Measurements from ENCODE around the gene PATJ.

The PATJ gene

GRCh38 chr1:62068416-62068843 is 326.1 kb downstream of the PATJ start:
- no peak for TF ChIP-seq CTCF (IDR thresholded peaks at IDR 0.05; ENCODE audit: low read depth, low read length)

GRCh38 chr1:62068978-62069377 is 326.7 kb downstream of the PATJ start:
- no peak overlapping the region for H3K4me3 ChIP-seq (ENCODE audit: low read depth, low read length)
- TF ChIP-seq CTCF (IDR thresholded peaks at IDR 0.05; ENCODE audit: low read depth, low read length), result no peak

More at GRCh38 chr1:62068416-62068843, 326.1 kb downstream of the PATJ start:
- H3K4me3 ChIP-seq (ENCODE audit: low read depth, low read length), result no peak overlapping the region

GRCh38 chr1:62070384-62071011 is 328.2 kb downstream of the PATJ start:
- no peak for TF ChIP-seq CTCF (IDR thresholded peaks at IDR 0.05; ENCODE audit: low read depth, low read length)

GRCh38 chr1:62071695-62072094 is 329.4 kb downstream of the PATJ start:
- H3K4me3 ChIP-seq (ENCODE audit: low read depth, low read length), result no peak overlapping the region

More at GRCh38 chr1:62070384-62071011, 328.2 kb downstream of the PATJ start:
- H3K4me3 ChIP-seq (ENCODE audit: low read depth, low read length), result no peak overlapping the region

GRCh38 chr1:62076286-62076685 is 334.0 kb downstream of the PATJ start:
- H3K4me3 ChIP-seq (ENCODE audit: low read depth, low read length), result no peak overlapping the region
- no peak for TF ChIP-seq CTCF (IDR thresholded peaks at IDR 0.05; ENCODE audit: low read depth, low read length)

More at GRCh38 chr1:62071695-62072094, 329.4 kb downstream of the PATJ start:
- no peak for TF ChIP-seq CTCF (IDR thresholded peaks at IDR 0.05; ENCODE audit: low read depth, low read length)

GRCh38 chr1:62077821-62078220 is 335.5 kb downstream of the PATJ start:
- H3K4me3 ChIP-seq (ENCODE audit: low read depth, low read length), result no peak overlapping the region
- no peak for TF ChIP-seq CTCF (IDR thresholded peaks at IDR 0.05; ENCODE audit: low read depth, low read length)

GRCh38 chr1:62082456-62083363 is 340.4 kb downstream of the PATJ start:
- H3K4me3 ChIP-seq (ENCODE audit: low read depth, low read length), result 0 out of 2 replicates have a peak overlapping the region, but pooled peaks have one; percentile 21

More at GRCh38 chr1:62082456-62083363, 340.4 kb downstream of the PATJ start:
- TF ChIP-seq CTCF (IDR thresholded peaks at IDR 0.05; ENCODE audit: low read depth, low read length), result peak; percentile 76
